CD1c-positive myeloid dendritic cell (primary cell): ENCODE data around the gene SUMO4.
A peak's percentile ranks its signal among the peaks of the same experiment; 100 is the strongest.
"Not testable (repeated sequence)": the region's sequence is repeated elsewhere in the genome, so short reads cannot be mapped to it uniquely, and the experiment has no call there.

Experiments
- DNase-seq: peaks from one replicate; pipeline ENCODE4 v3.0.0-alpha.2; 2016; ENCODE audit errors: extremely low spot score

Gene SUMO4

DNA sequence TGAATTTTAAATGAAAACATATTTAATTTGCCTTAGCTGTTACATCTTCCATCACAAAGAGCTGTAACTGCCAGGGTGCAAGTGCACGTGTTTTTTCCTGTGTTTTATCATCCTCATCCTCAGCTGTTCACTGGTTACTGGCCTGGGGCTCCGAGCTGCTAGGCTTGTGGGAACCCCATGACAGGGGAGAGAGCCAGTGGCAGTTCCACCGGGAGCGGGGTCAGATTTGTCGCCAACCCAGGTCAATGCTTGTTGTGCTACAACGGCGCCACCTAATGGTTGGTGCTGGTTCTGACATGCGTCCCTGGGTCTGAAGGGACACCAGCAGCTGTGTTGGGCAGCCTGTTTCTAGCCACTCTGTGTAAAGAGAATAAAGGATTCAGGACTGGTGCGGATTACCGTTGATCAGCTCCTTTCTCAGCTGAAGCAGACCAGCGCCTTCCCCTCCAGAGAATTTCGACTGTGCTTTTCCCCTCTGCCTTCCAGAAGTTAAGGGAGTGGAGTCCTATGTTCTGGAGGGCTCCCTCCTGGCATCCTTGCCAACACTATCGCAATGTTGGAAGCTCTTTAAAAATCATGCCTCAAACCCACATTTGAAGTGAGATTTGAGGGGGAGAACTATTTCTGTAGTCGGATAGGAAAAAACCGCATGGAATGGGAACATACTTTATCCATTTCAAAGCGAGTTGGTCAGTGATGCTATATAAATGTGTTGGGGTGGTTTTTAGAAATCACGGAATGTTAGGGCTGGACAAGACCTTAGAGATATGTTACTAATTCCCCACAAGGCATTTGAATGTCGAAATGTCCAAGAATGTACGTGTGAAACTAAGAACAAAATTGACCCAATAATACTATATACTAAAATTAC, 32.1 kb downstream of the SUMO4 start:
- peak; percentile 91 for DNase-seq

DNA sequence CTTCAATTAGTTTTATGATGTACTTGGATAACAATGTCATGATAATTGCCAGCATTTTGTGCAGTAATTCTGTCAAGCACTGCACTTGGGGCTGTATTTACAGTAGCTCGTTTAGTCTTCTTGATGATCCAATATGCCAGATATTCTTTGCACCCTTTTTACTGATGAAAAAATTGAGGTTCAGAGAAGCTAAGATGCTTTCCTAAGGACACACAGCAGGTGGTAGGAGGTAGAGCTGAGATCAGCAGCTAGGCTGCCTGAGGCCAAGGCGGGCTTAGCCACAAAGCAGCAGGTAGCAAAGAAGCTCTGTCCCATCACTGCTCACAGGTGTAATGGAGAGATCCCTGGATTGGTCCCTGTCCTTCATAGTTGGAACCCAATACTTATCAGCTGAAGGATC, 33.3 kb downstream of the SUMO4 start:
- no peak for DNase-seq

- DNase-seq = no peak
Observed at GRCh38 chr6:149433881-149434280, 33.8 kb downstream of the SUMO4 start.

- DNase-seq = no peak
Observed at GRCh38 chr6:149435919-149436586, 36.0 kb downstream of the SUMO4 start.

GRCh38 chr6:149436647-149437046, 36.6 kb downstream of the SUMO4 start:
- DNase-seq = no peak

GRCh38 chr6:149437212-149437611, 37.1 kb downstream of the SUMO4 start:
- no peak for DNase-seq

DNA sequence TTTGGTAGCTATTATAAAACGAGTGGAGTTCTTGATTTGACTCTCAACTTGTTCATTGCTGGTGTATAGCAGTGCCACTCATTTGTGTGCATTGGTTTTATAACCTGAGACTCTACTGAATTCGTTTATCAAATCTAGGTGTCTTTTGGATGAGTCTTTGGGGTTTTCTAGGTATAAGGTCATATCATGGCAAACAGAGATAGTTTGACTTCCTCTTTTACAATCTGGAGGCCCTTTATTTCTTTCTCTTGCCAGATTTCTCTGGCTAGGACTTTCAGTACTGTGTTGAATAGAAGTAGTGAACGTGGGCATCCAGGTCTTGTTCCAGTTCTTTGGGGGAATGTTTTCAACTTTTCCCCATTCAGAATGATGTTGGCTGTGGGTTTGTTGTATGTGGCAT, 38.8 kb downstream of the SUMO4 start:
- DNase-seq = no peak

DNA sequence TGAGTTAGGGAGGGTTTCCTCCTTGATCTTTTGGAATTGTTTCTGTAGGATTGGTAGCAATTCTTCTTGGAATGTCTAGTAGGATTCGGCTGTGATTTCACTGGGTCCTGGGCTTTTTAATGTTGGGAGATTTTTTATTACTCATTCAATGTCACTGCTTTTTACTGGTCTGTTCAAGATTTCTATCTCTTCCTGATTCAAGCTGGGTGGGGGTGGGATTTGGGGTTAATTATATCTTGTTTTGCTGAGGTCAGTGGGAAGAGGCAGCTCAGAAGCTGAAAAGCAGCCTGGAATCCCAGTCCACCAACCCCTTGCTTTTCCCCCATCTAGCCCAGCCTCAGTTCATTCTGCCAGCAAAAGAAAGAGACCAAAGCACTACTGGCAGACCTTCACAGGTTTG, 39.6 kb downstream of the SUMO4 start:
- no peak for DNase-seq

GRCh38 chr6:149440735-149441671, 40.9 kb downstream of the SUMO4 start:
- DNase-seq = no peak

GRCh38 chr6:149441740-149442139, 41.7 kb downstream of the SUMO4 start:
- no peak for DNase-seq

GRCh38 chr6:149443411-149444181, 43.5 kb downstream of the SUMO4 start:
- DNase-seq = no peak

DNA sequence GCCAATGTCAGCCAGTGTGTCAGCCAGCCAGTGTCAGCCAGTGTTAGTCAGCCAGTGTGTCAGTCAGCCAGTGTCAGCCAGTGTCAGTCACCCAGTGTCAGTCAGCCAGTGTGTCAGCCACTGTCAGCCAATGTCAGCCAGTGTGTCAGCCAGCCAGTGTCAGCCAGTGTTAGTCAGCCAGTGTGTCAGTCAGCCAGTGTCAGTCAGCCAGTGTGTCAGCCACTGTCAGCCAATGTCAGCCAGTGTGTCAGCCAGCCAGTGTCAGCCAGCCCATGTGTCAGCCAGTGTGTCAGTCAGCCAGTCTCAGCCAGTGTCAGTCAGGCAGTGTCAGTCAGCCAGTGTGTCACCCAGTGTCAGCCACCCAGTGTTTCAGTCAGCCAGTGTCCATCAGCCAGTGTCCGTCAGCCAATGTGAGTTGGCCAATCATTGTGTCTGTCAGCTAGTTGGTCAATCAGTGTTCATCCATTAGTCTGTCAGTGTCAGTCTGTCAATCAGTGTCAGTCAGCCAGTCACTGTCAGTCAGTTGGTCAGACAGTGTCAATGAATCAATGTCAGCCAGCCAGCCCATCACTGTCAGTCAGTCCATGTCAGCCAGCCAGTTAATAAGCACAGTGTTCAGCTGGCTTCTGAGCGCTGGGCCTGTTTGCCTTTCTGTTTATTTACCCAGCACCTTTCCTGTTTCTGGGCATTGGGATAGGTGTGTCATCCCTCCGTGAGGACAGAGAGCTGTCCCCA, 44.5 kb downstream of the SUMO4 start:
- DNase-seq = not testable (repeated sequence)

DNA sequence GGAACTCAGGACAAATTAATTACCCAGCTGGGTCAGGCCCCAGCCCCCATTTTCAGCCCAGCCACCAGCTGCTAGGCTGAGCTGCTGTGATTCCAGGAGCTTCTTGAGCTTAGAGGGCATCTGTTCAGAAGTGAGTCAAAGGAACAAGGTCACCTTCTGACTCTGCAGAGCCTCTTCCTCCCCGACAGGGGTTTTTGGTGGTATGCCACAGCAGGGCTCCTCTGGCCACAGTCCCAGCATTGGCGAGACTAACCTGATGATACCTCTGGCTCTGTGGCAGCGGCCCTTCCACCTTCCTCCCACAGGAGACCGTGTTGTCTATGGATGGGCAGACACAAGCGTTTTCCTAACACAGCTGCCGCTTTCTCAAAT, 45.0 kb downstream of the SUMO4 start:
- no peak for DNase-seq

DNA sequence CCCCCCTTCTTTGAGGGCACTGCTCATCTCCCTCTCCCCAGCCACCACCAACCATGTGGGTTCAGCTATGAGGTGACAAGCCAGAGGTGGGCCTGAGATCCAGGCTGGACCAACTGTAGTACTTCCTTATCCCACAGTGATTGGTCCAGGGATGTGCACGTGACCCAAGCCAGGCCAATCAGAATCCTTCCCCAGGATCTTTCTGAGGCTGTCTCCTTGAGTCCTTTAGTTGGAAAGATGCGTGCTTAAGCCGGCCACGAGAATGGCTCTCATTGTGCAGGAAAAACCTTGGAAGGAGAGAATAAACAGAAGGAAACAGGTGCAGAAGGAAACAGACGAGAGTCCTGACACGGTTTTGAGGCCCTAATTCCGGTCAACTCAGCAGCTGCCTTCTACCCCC, 45.5 kb downstream of the SUMO4 start:
- DNase-seq = no peak

DNA sequence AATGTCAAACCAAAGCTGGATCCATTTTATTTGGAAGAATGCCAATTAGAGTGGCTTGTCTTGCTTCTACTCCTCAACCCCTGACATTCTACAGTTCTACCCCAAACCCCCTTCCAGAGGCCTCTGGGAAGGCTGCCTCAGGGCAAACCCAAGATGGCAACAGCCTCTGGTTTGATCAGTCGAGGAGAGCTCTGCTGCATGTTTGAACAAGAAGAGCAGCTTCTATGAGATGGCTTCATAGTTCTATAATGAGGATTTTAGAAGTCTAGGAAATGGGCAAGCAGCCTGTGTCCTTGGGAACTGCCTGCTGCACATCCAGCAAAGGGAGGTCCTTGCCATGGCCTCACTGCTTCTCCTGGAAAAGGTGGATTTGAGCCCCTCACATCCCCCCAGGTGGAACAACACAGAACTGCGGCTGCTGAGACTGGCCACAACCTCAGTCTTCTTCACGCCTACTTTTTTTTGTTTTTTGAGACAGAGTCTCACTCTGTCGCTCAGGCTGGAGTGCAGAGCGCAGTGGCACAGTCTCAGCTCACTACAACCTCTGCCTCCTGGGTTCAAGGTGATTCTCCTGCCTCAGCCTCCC, 46.8 kb downstream of the SUMO4 start:
- DNase-seq = no peak

DNA sequence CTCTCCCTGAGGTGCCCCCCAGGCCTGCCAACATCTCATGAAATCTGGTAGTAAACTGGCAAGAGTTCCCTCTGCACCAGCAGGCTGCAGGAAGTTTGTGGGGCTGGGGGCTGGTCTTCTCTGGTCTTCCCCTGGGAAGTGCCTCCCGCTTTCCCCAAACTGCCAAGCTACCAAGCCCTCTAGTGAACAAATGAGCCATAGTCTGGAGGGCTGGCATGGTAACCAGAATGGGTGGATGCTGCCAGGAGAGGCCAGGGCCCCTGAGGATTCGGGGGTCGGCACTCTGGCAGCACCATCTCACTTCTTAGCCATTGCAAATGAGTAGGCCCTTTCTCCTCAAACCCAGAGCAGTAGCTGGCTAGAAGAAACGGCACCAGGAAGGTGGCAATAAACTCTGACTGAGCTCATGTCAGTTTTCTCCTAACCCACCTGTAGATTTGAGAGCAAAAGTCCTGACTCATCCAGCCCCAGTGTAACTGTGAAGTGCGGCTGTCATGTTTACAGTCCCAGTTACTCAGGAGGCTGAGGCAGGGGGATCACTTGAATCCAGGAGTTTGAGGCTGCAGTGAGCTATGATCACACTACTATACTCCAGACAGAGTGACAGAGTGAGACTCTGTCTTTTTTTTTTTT, 48.9 kb downstream of the SUMO4 start:
- DNase-seq = no peak

DNA sequence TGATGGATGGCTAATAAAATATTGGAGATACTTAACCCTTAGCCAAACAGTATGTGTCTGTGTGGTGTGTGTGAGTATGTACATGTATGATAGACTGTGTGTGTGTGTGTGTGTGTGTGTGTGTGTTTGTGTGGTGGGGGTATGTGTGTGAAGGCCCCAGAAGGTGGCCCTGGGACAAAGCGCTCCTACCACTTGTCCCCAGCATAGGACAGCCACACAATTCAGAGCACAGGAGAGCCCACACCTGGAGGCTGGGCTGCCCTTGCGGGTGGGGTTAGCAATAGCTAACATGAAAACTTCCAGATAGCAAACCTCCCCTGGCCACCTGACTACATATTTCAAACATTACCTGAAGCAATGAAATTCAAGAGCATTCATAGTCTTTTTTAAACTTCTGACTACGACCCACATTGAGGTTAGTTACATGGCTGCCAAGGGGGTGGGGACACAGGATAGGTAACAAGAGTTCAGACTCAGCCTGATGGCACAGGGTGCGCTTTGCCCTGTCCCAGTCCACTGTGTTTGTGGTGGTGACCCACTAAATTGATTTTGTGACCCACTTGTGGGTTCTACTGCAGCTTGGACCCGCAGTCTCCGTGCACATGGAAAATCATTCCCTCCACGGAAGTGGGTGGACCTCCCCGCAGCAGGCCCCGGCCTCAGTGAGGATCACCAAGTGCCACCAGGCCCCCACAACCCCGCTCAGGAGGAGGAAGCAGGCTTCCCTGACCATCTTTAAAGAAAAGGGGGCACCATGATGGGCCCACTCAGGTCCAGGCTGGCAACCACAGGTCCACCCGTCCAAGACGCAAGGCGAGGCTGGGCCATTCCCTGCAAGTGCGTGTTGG, 50.0 kb downstream of the SUMO4 start:
- DNase-seq = no peak
